Measurements from ENCODE around the gene PAPSS1.

- TF ChIP-seq GATA2 (IDR thresholded peaks at IDR 0.05; ENCODE audit: low read depth, low read length) (no peak), GATA3 (IDR thresholded peaks at IDR 0.05; ENCODE audit: low read depth, low read length) (no peak)
Measured at GRCh38 chr4:107751670-107752069, 31.6 kb upstream of the PAPSS1 start.
